GM11168 (cell line): ENCODE measurements around the gene TBC1D21.

Source experiments
- in situ Hi-C: fragments of 300-500 bp; cut with MboI; formaldehyde crosslinking; loops from one replicate; pipeline ENCODE4 v1.12.0; 2022; ENCODE audit warnings: low sequenced_read_pairs; ENCODE audit not compliant: unreplicated experiment

TBC1D21 gene

GRCh38 chr15:73873456-73873855 lies at the start of gene TBC1D21:
TBC1D21 (plus strand) TSS chr15:73873564; CDS start chr15:73873710, 146 bp downstream.
- in situ Hi-C loops = no loop called here

GRCh38 chr15:73826711-73827251 lies 46.6 kb upstream of the TBC1D21 start:
- in situ Hi-C loops = no loop called here

GRCh38 chr15:73829523-73829922 lies 43.8 kb upstream of the TBC1D21 start:
- in situ Hi-C loops = no loop called here

- in situ Hi-C loops = no loop called here
Measured at GRCh38 chr15:73832657-73833056, 40.7 kb upstream of the TBC1D21 start.

GRCh38 chr15:73836845-73837244 lies 36.5 kb upstream of the TBC1D21 start:
- in situ Hi-C loops = no loop called here

- in situ Hi-C loops = no loop called here
Measured at GRCh38 chr15:73838831-73839426, 34.4 kb upstream of the TBC1D21 start.

- in situ Hi-C loops = no loop called here
Measured at GRCh38 chr15:73839699-73840377, 33.5 kb upstream of the TBC1D21 start.

- in situ Hi-C loops = no loop called here
Measured at GRCh38 chr15:73840771-73841170, 32.6 kb upstream of the TBC1D21 start.

- in situ Hi-C loops = no loop called here
Measured at GRCh38 chr15:73841756-73842725, 31.3 kb upstream of the TBC1D21 start.

- in situ Hi-C loops = no loop called here
Measured at GRCh38 chr15:73843787-73844186, 29.6 kb upstream of the TBC1D21 start.

GRCh38 chr15:73844356-73844755 lies 29.0 kb upstream of the TBC1D21 start:
- in situ Hi-C loops = no loop called here

GRCh38 chr15:73845507-73845906 lies 27.9 kb upstream of the TBC1D21 start:
- in situ Hi-C loops = no loop called here

GRCh38 chr15:73845907-73846306 lies 27.5 kb upstream of the TBC1D21 start:
- in situ Hi-C loops = no loop called here

GRCh38 chr15:73849641-73850040 lies 23.7 kb upstream of the TBC1D21 start:
- in situ Hi-C loops = no loop called here

GRCh38 chr15:73850228-73850627 lies 23.1 kb upstream of the TBC1D21 start:
- in situ Hi-C loops = no loop called here

- in situ Hi-C loops = no loop called here
Measured at GRCh38 chr15:73851689-73852088, 21.7 kb upstream of the TBC1D21 start.

GRCh38 chr15:73852507-73852906 lies 20.9 kb upstream of the TBC1D21 start:
- in situ Hi-C loops = no loop called here

GRCh38 chr15:73854265-73854664 lies 19.1 kb upstream of the TBC1D21 start:
- in situ Hi-C loops = no loop called here

GRCh38 chr15:73856458-73857192 lies 16.7 kb upstream of the TBC1D21 start:
- in situ Hi-C loops = no loop called here
